RCC 7860 (cell line): Measurements from ENCODE around the gene GFER.
"Not testable (repeated sequence)": the region's sequence is repeated elsewhere in the genome, so short reads cannot be mapped to it uniquely, and the experiment has no call there.

Experiments used
- DNase-seq: peaks from one replicate; pipeline ENCODE4 v3.0.0-alpha.2; 2015; ENCODE audit warnings: low spot score
- FAIRE-seq: peaks from 2 replicates; lab custom pipeline; 2012; peaks lifted over from hg19 to GRCh38; lab: Jason Lieb, UNC

GFER gene

GRCh38 chr16:2025251-2025650 is 41.3 kb downstream of the GFER start:
- FAIRE-seq (no peak), DNase-seq (no peak)

GRCh38 chr16:2025878-2026460 is 42.0 kb downstream of the GFER start:
- FAIRE-seq (no peak), DNase-seq (no peak)

GRCh38 chr16:2026461-2027023 is 42.5 kb downstream of the GFER start, which contains the start of gene NHERF2:
Gene NHERF2, plus strand, starts transcription at chr16:2026902. Its CDS starts 104 bp downstream, at chr16:2027006.
- FAIRE-seq (no peak), DNase-seq (no peak)

GRCh38 chr16:2027024-2028010 is 43.3 kb downstream of the GFER start:
- DNase-seq = peak; percentile 25
- FAIRE-seq = no peak

- DNase-seq = no peak
- no peak for FAIRE-seq
These were observed 44.2 kb downstream of the GFER start for GRCh38 chr16:2028146-2028545.

- DNase-seq = no peak
- no peak for FAIRE-seq
These were observed 44.7 kb downstream of the GFER start for GRCh38 chr16:2028620-2029220.

GRCh38 chr16:2029350-2029749 is 45.4 kb downstream of the GFER start:
- no peak for FAIRE-seq
- no peak for DNase-seq

GRCh38 chr16:2030036-2030435 is 46.0 kb downstream of the GFER start:
- DNase-seq (no peak), FAIRE-seq (no peak)

GRCh38 chr16:2031081-2031577 is 47.1 kb downstream of the GFER start:
- DNase-seq = no peak
- no peak for FAIRE-seq

- DNase-seq = no peak
- no peak for FAIRE-seq
These were observed 48.5 kb downstream of the GFER start for GRCh38 chr16:2032285-2033056.

- DNase-seq (peak; percentile 3), FAIRE-seq (no peak)
These were observed 49.3 kb downstream of the GFER start for GRCh38 chr16:2033057-2033908.

GRCh38 chr16:2033909-2034695 is 50.1 kb downstream of the GFER start:
- FAIRE-seq, DNase-seq: not testable (repeated sequence)

- DNase-seq = no peak
- FAIRE-seq = no peak
These were observed 50.9 kb downstream of the GFER start for GRCh38 chr16:2034696-2035430.

GRCh38 chr16:2035431-2036199 is 51.6 kb downstream of the GFER start:
- FAIRE-seq = no peak
- peak; percentile 56 for DNase-seq

- FAIRE-seq = no peak
- no peak for DNase-seq
These were observed 52.4 kb downstream of the GFER start for GRCh38 chr16:2036200-2036966.

GRCh38 chr16:2037115-2037514 is 53.1 kb downstream of the GFER start:
- no peak for FAIRE-seq
- DNase-seq = no peak
